Upper lobe of right lung (tissue), 1 donor: ENCODE results near the gene NR1I3. TPM values are rescaled to one million over a fixed set of nuclear protein-coding genes. Genes with fewer than 3 reads are reported as not detected.
"Not testable (repeated sequence)": the region's sequence is repeated elsewhere in the genome, so short reads cannot be mapped to it uniquely, and the experiment has no call there.

Source experiments
- ATAC-seq: fragments of 200-7000 bp; cut with Tn5 transposase; one replicate; pipeline ENCODE4 v1.9.1; 2020; ENCODE audit warnings: mild to moderate bottlenecking, moderate library complexity
- DNase-seq: peaks from one replicate; pipeline ENCODE4 v3.0.0-alpha.2; 2020
- H3K27ac ChIP-seq: fragments of 200-600 bp; one replicate; pipeline ENCODE4 v1.8.0; 2022
- H3K27me3 ChIP-seq: fragments of 200-600 bp; one replicate; pipeline ENCODE4 v1.8.0; 2022; ENCODE audit warnings: mild to moderate bottlenecking
- H3K36me3 ChIP-seq: fragments of 200-600 bp; one replicate; pipeline ENCODE4 v1.8.0; 2022
- H3K4me1 ChIP-seq: fragments of 200-600 bp; one replicate; pipeline ENCODE4 v1.8.0; 2022
- H3K4me3 ChIP-seq: fragments of 200-600 bp; one replicate; pipeline ENCODE4 v1.8.0; 2022; ENCODE audit warnings: mild to moderate bottlenecking
- H3K9me3 ChIP-seq: fragments of 200-600 bp; one replicate; pipeline ENCODE4 v1.8.0; 2022
- CTCF ChIP-seq: fragments of 200-600 bp; IDR thresholded peaks from one replicate; pipeline ENCODE4 v1.8.0; 2022; ENCODE audit warnings: antibody characterized with exemption
- intact Hi-C: fragments of 100-400 bp; cut with DNase I; formaldehyde crosslinking; loops from one replicate; pipeline ENCODE4 v1.11.0; 2022
- total RNA-seq: library from RNA; stranded (reverse); fragmentation: NEBNext Ultra II Directional; extraction: Animal tissue kit (Norgen Biotek cat#: 25700); gene quantifications from one replicate; pipeline ENCODE4 v1.2.1, GENCODE V29; 2021
- donor health status: DM: no; HTN: yes; CAD: no; lungs with severe emphysema.

NR1I3 gene
- total RNA-seq, 1 donor from 2014 or later, result not detected

DNA sequence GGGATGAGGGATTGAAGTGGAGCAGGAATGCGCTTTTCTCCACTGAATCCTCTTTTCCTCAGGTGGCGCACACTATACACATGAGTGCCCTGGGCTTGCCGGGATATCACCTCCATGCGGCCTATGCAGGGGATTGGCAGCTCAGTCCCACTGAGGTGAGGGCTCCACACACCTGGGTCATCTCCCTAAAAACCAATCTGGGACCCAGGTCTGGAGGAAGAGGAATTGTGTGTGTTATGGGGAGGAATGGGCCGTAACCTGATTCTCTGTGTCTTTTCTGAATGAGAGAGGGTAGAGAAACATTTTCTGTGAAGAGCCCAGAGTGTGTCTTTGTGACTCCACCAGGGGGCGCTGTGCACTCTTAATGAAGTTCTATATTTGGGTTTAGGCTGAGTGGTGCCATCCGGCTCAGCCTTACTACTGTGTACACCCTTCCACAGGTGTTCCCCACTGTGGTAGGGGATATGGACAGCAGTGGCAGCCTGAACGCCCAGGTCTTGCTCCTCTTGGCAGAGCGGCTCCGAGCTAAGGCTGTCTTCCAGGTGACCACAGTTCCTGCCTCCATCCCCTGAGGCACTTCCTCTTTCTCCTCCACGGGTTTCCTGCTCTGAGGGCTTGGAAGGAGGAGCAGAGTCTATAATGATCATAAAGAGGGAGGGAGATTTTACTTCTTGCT lies 10.7 kb downstream of the NR1I3 start:
- Histone ChIP-seq H3K36me3 (peaks cover 22% of the 10 kb centered on the region), H3K27me3 (no peaks in the 10 kb centered on the region), H3K4me1 (peaks cover 21% of the 10 kb centered on the region), H3K9me3 (no peaks in the 10 kb centered on the region), H3K27ac (peak overlapping the region; percentile 37), H3K4me3 (peak overlapping the region; percentile 28)
- TF ChIP-seq CTCF, result peak; percentile 93
- peak; percentile 77 for ATAC-seq
- intact Hi-C loops, result loop anchor here (10.0 kb wide), 1 partner anchor 157 kb away; no protein-coding TSS in a partner anchor
- peak; percentile 90 for DNase-seq

GRCh38 chr1:161226759-161227158 lies 11.2 kb downstream of the NR1I3 start:
- DNase-seq (no peak), ATAC-seq (no peak)
- peaks cover 21% of the 10 kb centered on the region for H3K4me1 ChIP-seq
- peak overlapping the region; percentile 75 for H3K4me3 ChIP-seq
- H3K27ac ChIP-seq, result no peak overlapping the region
- H3K27me3 ChIP-seq, result no peaks in the 10 kb centered on the region
- no peaks in the 10 kb centered on the region for H3K9me3 ChIP-seq
- intact Hi-C loops, result loop anchor here (10.0 kb wide), 1 partner anchor 158 kb away; no protein-coding TSS in a partner anchor
- H3K36me3 ChIP-seq, result peaks cover 22% of the 10 kb centered on the region
- TF ChIP-seq CTCF, result no peak

DNA sequence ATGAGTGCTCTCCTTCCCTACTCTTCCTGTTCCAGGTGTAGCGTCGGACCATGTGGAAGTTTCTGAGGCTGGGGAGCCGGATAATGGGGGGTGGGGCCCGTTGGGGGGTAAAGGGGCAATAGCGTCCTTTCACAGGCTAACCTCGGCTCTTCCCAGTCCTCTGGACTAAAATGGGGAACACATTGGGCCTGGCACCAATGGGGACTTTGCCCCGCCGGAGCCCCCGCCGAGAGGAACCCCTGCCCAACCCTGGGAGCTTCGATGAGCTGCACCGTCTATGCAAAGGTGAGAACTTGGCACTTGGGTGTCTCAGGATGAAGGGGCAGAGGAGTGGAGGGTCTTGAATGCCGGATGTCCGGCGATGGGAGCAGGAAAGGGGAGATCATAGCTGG lies 11.7 kb downstream of the NR1I3 start:
- ATAC-seq (no peak), DNase-seq (no peak)
- Histone ChIP-seq H3K27me3 (no peaks in the 10 kb centered on the region), H3K27ac (peak overlapping the region; percentile 47), H3K9me3 (no peaks in the 10 kb centered on the region), H3K4me1 (peaks cover 21% of the 10 kb centered on the region), H3K36me3 (peaks cover 22% of the 10 kb centered on the region), H3K4me3 (peak overlapping the region; percentile 75)
- intact Hi-C loops, result loop anchor here (10.0 kb wide), 1 partner anchor 158 kb away; no protein-coding TSS in a partner anchor
- TF ChIP-seq CTCF, result no peak

DNA sequence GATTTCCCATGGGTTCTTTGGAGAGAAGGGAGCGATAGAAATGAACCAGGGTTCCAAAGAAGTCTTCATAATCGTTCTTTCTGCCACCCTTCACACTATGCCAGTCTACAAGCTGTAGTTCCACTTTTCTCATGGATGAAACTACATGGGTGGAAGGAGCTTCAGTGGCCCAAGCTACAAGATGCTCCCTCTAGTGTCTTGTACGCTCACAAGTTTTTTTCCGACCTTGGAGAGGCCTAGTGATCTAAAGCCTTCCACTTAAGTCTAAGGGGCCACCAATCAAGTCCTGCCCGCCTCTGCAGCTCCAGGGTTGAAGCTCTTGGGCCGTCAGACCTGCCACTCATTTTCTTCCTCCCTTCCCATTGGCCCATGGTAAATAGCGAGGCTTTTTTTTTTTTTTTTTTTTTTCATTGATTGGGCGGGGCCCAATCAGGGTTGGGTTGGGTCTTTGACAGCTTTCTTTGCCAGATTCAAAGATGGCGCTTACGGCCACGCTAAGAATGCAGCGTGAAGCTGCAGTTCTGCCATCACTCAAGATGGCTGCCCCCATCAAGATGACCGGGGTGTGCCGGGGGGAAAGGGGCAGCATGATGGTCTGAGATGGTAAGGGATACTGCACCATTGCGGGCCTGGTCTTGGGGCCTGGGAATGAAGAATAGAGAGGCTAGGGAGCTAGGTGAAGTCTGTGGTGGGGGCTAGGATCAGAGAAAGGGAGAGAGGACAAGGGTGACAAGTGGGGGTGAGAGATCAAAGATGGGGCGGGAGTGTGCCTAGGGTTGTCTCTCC lies 12.3 kb downstream of the NR1I3 start, which contains the start of gene TOMM40L:
Gene TOMM40L, plus strand, starts transcription at position 527 of the 786 bp plus-strand sequence. CDS start 430 bp downstream, outside the sequence.
- Histone ChIP-seq H3K36me3 (peaks cover 22% of the 10 kb centered on the region), H3K9me3 (no peaks in the 10 kb centered on the region), H3K27ac (peak within 1 kb of the TSS; percentile 66), H3K4me3 (peak within 1 kb of the TSS; percentile 75), H3K27me3 (no peaks in the 10 kb centered on the region), H3K4me1 (peaks cover 21% of the 10 kb centered on the region)
- ATAC-seq, result peak; percentile 94
- peak; percentile 91 for DNase-seq
- peak; percentile 55 for TF ChIP-seq CTCF
- intact Hi-C loops, result loop anchor here (10.0 kb wide), 1 partner anchor 159 kb away; no protein-coding TSS in a partner anchor

GRCh38 chr1:161225178-161225533 lies 12.8 kb downstream of the NR1I3 start:
- DNase-seq (no peak), ATAC-seq (no peak)
- H3K27me3 ChIP-seq, result no peaks in the 10 kb centered on the region
- peaks cover 22% of the 10 kb centered on the region for H3K36me3 ChIP-seq
- H3K4me1 ChIP-seq, result peaks cover 21% of the 10 kb centered on the region
- intact Hi-C loops, result loop anchor here (10.0 kb wide), 1 partner anchor 160 kb away; no protein-coding TSS in a partner anchor
- TF ChIP-seq CTCF, result no peak
- H3K27ac ChIP-seq, result peak overlapping the region; percentile 66
- no peak overlapping the region for H3K4me3 ChIP-seq
- H3K9me3 ChIP-seq, result no peaks in the 10 kb centered on the region

GRCh38 chr1:161224695-161225087 lies 13.3 kb downstream of the NR1I3 start:
- H3K4me1 ChIP-seq, result peaks cover 21% of the 10 kb centered on the region
- not testable (repeated sequence) for H3K4me3 ChIP-seq, DNase-seq, ATAC-seq, H3K27ac ChIP-seq, H3K27me3 ChIP-seq, H3K9me3 ChIP-seq
- peaks cover 19% of the 10 kb centered on the region for H3K36me3 ChIP-seq
- intact Hi-C loops, result loop anchor here (10.0 kb wide), 1 partner anchor 160 kb away; no protein-coding TSS in a partner anchor
